ENCODE results near the gene PKNOX2.

PKNOX2 gene

GRCh38 chr11:125460275-125460674 is 295.7 kb downstream of the PKNOX2 start:
- H3K4me1 ChIP-seq (ENCODE audit: control insufficient read depth, low read length) = no peaks in the 10 kb centered on the region
- no peaks in the 10 kb centered on the region for H3K9me2 ChIP-seq (replicated peaks; ENCODE audit: control insufficient read depth, low read length)
- H3K36me3 ChIP-seq (ENCODE audit: control insufficient read depth, low read length) = no peaks in the 10 kb centered on the region
- H3K79me2 ChIP-seq (ENCODE audit: control insufficient read depth, low read length) = no peaks in the 10 kb centered on the region
- peaks cover 18% of the 10 kb centered on the region for H3K27me3 ChIP-seq (ENCODE audit: control insufficient read depth, low read length)
- no peak overlapping the region for H3K4me2 ChIP-seq (ENCODE audit: low read length)
- H3K9me3 ChIP-seq (ENCODE audit: control insufficient read depth, insufficient read depth, low read length) = no peaks in the 10 kb centered on the region
- no peak overlapping the region for H3K27ac ChIP-seq (ENCODE audit: low read depth, low read length)
- no peaks in the 10 kb centered on the region for H4K20me1 ChIP-seq (ENCODE audit: control insufficient read depth, insufficient read depth, low read depth, low read length)
- TF ChIP-seq EZH2phosphoT487 (IDR thresholded peaks at IDR 0.05; ENCODE audit: borderline replicate concordance, low read length) = no peak
- TF ChIP-seq CTCF (IDR thresholded peaks at IDR 0.05; ENCODE audit: low read depth, low read length, poor library complexity, severe bottlenecking) = no peak
- H3K4me3 ChIP-seq (ENCODE audit: low read length) = no peak overlapping the region
- no peaks in the 10 kb centered on the region for H3F3A ChIP-seq (ENCODE audit: control insufficient read depth, insufficient read depth)

GRCh38 chr11:125463590-125464269 is 299.2 kb downstream of the PKNOX2 start:
- Histone ChIP-seq H3K9me2 (replicated peaks; ENCODE audit: control insufficient read depth, low read length) (no peaks in the 10 kb centered on the region), H3K4me3 (ENCODE audit: low read length) (no peak overlapping the region), H3K4me1 (ENCODE audit: control insufficient read depth, low read length) (no peaks in the 10 kb centered on the region), H3K36me3 (ENCODE audit: control insufficient read depth, low read length) (no peaks in the 10 kb centered on the region), H3K27me3 (ENCODE audit: control insufficient read depth, low read length) (peaks cover 21% of the 10 kb centered on the region), H3K27ac (ENCODE audit: low read depth, low read length) (no peak overlapping the region), H3K9me3 (ENCODE audit: control insufficient read depth, insufficient read depth, low read length) (no peaks in the 10 kb centered on the region), H4K20me1 (ENCODE audit: control insufficient read depth, insufficient read depth, low read depth, low read length) (no peaks in the 10 kb centered on the region), H3K4me2 (ENCODE audit: low read length) (no peak overlapping the region), H3F3A (ENCODE audit: control insufficient read depth, insufficient read depth) (no peaks in the 10 kb centered on the region), H3K79me2 (ENCODE audit: control insufficient read depth, low read length) (no peaks in the 10 kb centered on the region)
- TF ChIP-seq EZH2phosphoT487 (IDR thresholded peaks at IDR 0.05; ENCODE audit: borderline replicate concordance, low read length) (no peak), CTCF (IDR thresholded peaks at IDR 0.05; ENCODE audit: low read depth, low read length, poor library complexity, severe bottlenecking) (no peak)

GRCh38 chr11:125464270-125464662 is 299.7 kb downstream of the PKNOX2 start:
- Histone ChIP-seq H3K4me2 (ENCODE audit: low read length) (no peak overlapping the region), H3K27ac (ENCODE audit: low read depth, low read length) (no peak overlapping the region), H4K20me1 (ENCODE audit: control insufficient read depth, insufficient read depth, low read depth, low read length) (no peaks in the 10 kb centered on the region), H3K4me1 (ENCODE audit: control insufficient read depth, low read length) (no peaks in the 10 kb centered on the region), H3F3A (ENCODE audit: control insufficient read depth, insufficient read depth) (no peaks in the 10 kb centered on the region), H3K9me2 (replicated peaks; ENCODE audit: control insufficient read depth, low read length) (no peaks in the 10 kb centered on the region), H3K4me3 (ENCODE audit: low read length) (no peak overlapping the region), H3K79me2 (ENCODE audit: control insufficient read depth, low read length) (no peaks in the 10 kb centered on the region), H3K27me3 (ENCODE audit: control insufficient read depth, low read length) (peaks cover 21% of the 10 kb centered on the region), H3K36me3 (ENCODE audit: control insufficient read depth, low read length) (no peaks in the 10 kb centered on the region), H3K9me3 (ENCODE audit: control insufficient read depth, insufficient read depth, low read length) (no peaks in the 10 kb centered on the region)
- TF ChIP-seq CTCF (IDR thresholded peaks at IDR 0.05; ENCODE audit: low read depth, low read length, poor library complexity, severe bottlenecking) = no peak
- no peak for TF ChIP-seq EZH2phosphoT487 (IDR thresholded peaks at IDR 0.05; ENCODE audit: borderline replicate concordance, low read length)

Data from DOHH2 (cell line).